Heart right ventricle (tissue), 16 donors: ENCODE measurements around the gene MYDGF. TPM values are rescaled to one million over a fixed set of nuclear protein-coding genes. Genes with fewer than 3 reads are reported as not detected.

Source experiments
- ATAC-seq, 8 donors: fragments of 200-7000 bp; cut with Tn5 transposase; one replicate each; pipeline ENCODE4 v1.9.1; 2020; ENCODE audit warnings: mild to moderate bottlenecking in 8 of 8, moderate library complexity in 8 of 8, moderate number of reproducible peaks in 1 of 8
- DNase-seq, 2 donors: peaks; one replicate each; pipeline ENCODE4 v3.0.0-alpha.2; 2020
- H3K27ac ChIP-seq, 10 donors: fragments of 200-600 bp; sonication (generic) in 2 of 10; one replicate each; pipeline versions ENCODE4 v1.5.0 to v1.8.0; 2020 to 2022; ENCODE audit warnings: mild to moderate bottlenecking in 3 of 10
- H3K27me3 ChIP-seq, 7 donors: fragments of 200-600 bp; one replicate each; pipeline ENCODE4 v1.8.0; 2021 to 2022; ENCODE audit warnings: mild to moderate bottlenecking in 2 of 7
- H3K36me3 ChIP-seq, 9 donors: fragments of 200-600 bp; sonication (generic) in 1 of 9; one replicate each; pipeline versions ENCODE4 v1.5.0 to v1.8.0; 2020 to 2022; ENCODE audit warnings: mild to moderate bottlenecking in 2 of 9
- H3K4me1 ChIP-seq, 9 donors: fragments of 200-600 bp; sonication (generic) in 1 of 9; one replicate each; pipeline versions ENCODE4 v1.5.0 to v1.8.0; 2020 to 2022; ENCODE audit warnings: mild to moderate bottlenecking in 4 of 9
- H3K4me3 ChIP-seq, 10 donors: fragments of 200-600 bp; sonication (generic) in 2 of 10; one replicate each; pipeline versions ENCODE4 v1.5.0 to v1.8.0; 2020 to 2022; ENCODE audit warnings: mild to moderate bottlenecking in 7 of 10, moderate library complexity in 2 of 10
- H3K9me3 ChIP-seq, 11 donors: fragments of 200-600 bp in 10 of 11; sonication (generic) in 2 of 11; one replicate each; pipeline versions ENCODE4 v1.5.0 to v1.8.0; 2013 to 2022; ENCODE audit warnings: mild to moderate bottlenecking in 2 of 11, control low read depth in 1 of 11, moderate library complexity in 1 of 11
- CTCF ChIP-seq, 9 donors: fragments of 200-600 bp; sonication (generic) in 2 of 9; IDR thresholded peaks; one replicate each; pipeline versions ENCODE4 v1.5.0 to v1.8.0; 2021 to 2022; ENCODE audit warnings: antibody characterized with exemption in 9 of 9, mild to moderate bottlenecking in 5 of 9, moderate library complexity in 1 of 9
- WGBS, 2 donors: extraction: QIAGEN DNeasy Blood & Tissue Kit; methylation state at CpG; one replicate each; pipeline ENCODE4 v1.1.7; 2013; ENCODE audit warnings: inconsistent platforms in 1 of 2; 5-methylcytosine and 5-hydroxymethylcytosine counted together
- intact Hi-C, 10 donors: fragments of 100-400 bp; cut with DNase I; formaldehyde crosslinking; loops; one replicate each; pipeline versions ENCODE4 v1.11.1 to v1.14.2; 2022
- polyA plus RNA-seq, 2 donors: library from polyadenylated mRNA; stranded (reverse); fragments of 200-250 nt; gene quantifications; one replicate each; pipeline ENCODE4 v1.2.3, GENCODE V29; 2013
- total RNA-seq, 10 donors: library from RNA; stranded (reverse); fragmentation: NEBNext Ultra II Directional in 3 of 10; extraction: Animal tissue kit (Norgen Biotek cat#: 25700) in 3 of 10; gene quantifications; one replicate each; pipeline versions ENCODE4 v1.2.1 to v1.2.4, GENCODE V29; 2021 to 2023
- donor health status: Arrhythmogenic right ventricular cardiomyopathy.
- donor health status: ischemic (EF 13 %, LVEDD 7.1; RV severe dilation, severe dysfunction).
- donor health status: healthy with polysubstance abuse.
- donor health status: DM: no; HTN: yes; CAD: no.
- donor health status: DM: no; HTN: no; CAD: no.
- donor health status: ischemic (EF 25% LVEDD 6.9; RV normal size, moderate dysfunction).
- donor health status: ischemic (EF 25% LVEDD 5.7; RV mildly dilated, moderate dysfunction).
- donor health status: healthy.
- donor health status: DM: yes; HTN: yes; CAD: no.
- donor health status: Ischemic cardiomyopathy.
- donor health status: ischemic (EF 35%, LVEDD 5.7; RV mildly dilated, moderate dysfunction).
- donor health status: nonischemic (EF 11% LVEDD 7.7; RV severe dilation, severe dysfunction).
- donor health status: DM: yes; HTN: yes; CAD: no.
- donor health status: PGD.
- donor health status: ischemic (EF 29% LVEDD 5.4; RV normal size, mild dysfunction).
- donor health status: nonischemic (EF 23%, LVEDD 6.1; RV moderate dilation, normal function).

Gene MYDGF
- total and polyA plus RNA-seq, 12 donors, result 14.2 to 211 (median 25.3) TPM

GRCh38 chr19:4639531-4640246, 30.5 kb downstream of the MYDGF start:
- ATAC-seq (peak in 1 of 8 donors; percentile 7), DNase-seq (peak; percentile 37 to 57)

GRCh38 chr19:4638828-4639530, 31.2 kb downstream of the MYDGF start, which contains the start of gene TNFAIP8L1:
Gene TNFAIP8L1 (plus strand): TSS chr19:4639516. CDS start chr19:4651870, 12,354 bp downstream.
- Histone ChIP-seq H3K4me1 (peaks cover 7 to 74% (median 58%) of the 10 kb centered on the region in 9 donors), H3K27ac (peak within 1 kb of the TSS; percentile 18 to 92 (median 86)), H3K36me3 (no peaks in the 10 kb centered on the region), H3K27me3 (peaks cover 0 to 5% (median 0%) of the 10 kb centered on the region in 7 donors), H3K9me3 (no peaks in the 10 kb centered on the region), H3K4me3 (peak within 1 kb of the TSS; percentile 49 to 89 (median 81))
- DNase-seq (peak; percentile 97 to 98), ATAC-seq (peak; percentile 92 to 96 (median 94))
- 2% methylated on average over 45 to 49 of the region's 49 CpGs for WGBS, 2 donors
- TF ChIP-seq CTCF (IDR thresholded peaks at IDR 0.05), result no peak
- intact Hi-C loops, result loop anchor here in 8 of 10 donors (5.0 to 10.0 kb wide), 3 partner anchors 54 to 82 kb away; partner anchors contain the start of gene SEMA6B (in 6 of the 8)

More at GRCh38 chr19:4639531-4640246, 30.5 kb downstream of the MYDGF start:
- intact Hi-C loops, result loop anchor here in 8 of 10 donors (5.0 to 10.0 kb wide), 3 partner anchors 55 to 82 kb away; partner anchors contain the start of gene SEMA6B (in 6 of the 8)
- Histone ChIP-seq H3K9me3 (no peaks in the 10 kb centered on the region), H3K27ac (peak overlapping the region; percentile 18 to 91 (median 85)), H3K4me1 (peaks cover 7 to 67% (median 58%) of the 10 kb centered on the region in 9 donors), H3K4me3 (peak overlapping the region; percentile 49 to 89 (median 81)), H3K36me3 (no peaks in the 10 kb centered on the region), H3K27me3 (peaks cover 0 to 5% (median 0%) of the 10 kb centered on the region in 7 donors)
- 11 to 14% methylated on average over 37 to 39 of the region's 39 CpGs for WGBS, 2 donors
- TF ChIP-seq CTCF (IDR thresholded peaks at IDR 0.05), result no peak

- intact Hi-C loops, result loop anchor here in 8 of 10 donors (5.0 to 10.0 kb wide), 3 partner anchors 54 to 81 kb away; partner anchors contain the start of gene SEMA6B (in 6 of the 8)
- H3K27me3 ChIP-seq, result peaks cover 0 to 5% (median 0%) of the 10 kb centered on the region in 7 donors
- WGBS, 2 donors, result 37 to 55% methylated on average over 11 of the region's 11 CpGs
- peak overlapping the region in 9 of 10 donors; percentile 70 to 92 (median 80) for H3K27ac ChIP-seq
- no peak for TF ChIP-seq CTCF (IDR thresholded peaks at IDR 0.05)
- peak overlapping the region in 6 of 10 donors; percentile 45 to 89 (median 86) for H3K4me3 ChIP-seq
- H3K9me3 ChIP-seq, result no peaks in the 10 kb centered on the region
- ATAC-seq (peak in 7 of 8 donors; percentile 29 to 81 (median 52)), DNase-seq (peak; percentile 70 to 80)
- no peaks in the 10 kb centered on the region for H3K36me3 ChIP-seq
- peaks cover 7 to 81% (median 61%) of the 10 kb centered on the region in 9 donors for H3K4me1 ChIP-seq
Measured at GRCh38 chr19:4638317-4638716, 31.8 kb downstream of the MYDGF start.

GRCh38 chr19:4636761-4637160, 33.4 kb downstream of the MYDGF start:
- 64 to 65% methylated on average over 8 of the region's 8 CpGs for whole genome bisulfite sequencing, 2 donors
- Histone ChIP-seq H3K27me3 (peaks cover 0 to 5% (median 0%) of the 10 kb centered on the region in 7 donors), H3K36me3 (no peaks in the 10 kb centered on the region), H3K4me1 (peaks cover 7 to 79% (median 57%) of the 10 kb centered on the region in 9 donors), H3K27ac (peak overlapping the region in 6 of 10 donors; percentile 50 to 86 (median 64)), H3K9me3 (no peaks in the 10 kb centered on the region), H3K4me3 (peak overlapping the region in 6 of 10 donors; percentile 39 to 62 (median 56))
- ATAC-seq (no peak), DNase-seq (no peak)
- no peak for TF ChIP-seq CTCF (IDR thresholded peaks at IDR 0.05)
- intact Hi-C loops, result loop anchor here (1.0 to 10.0 kb wide), 6 partner anchors 52 to 79 kb away; partner anchors contain the start of gene SEMA6B (in 6 of the 10)
